ENCODE results near the gene UPK3A.
A peak's percentile ranks its signal among the peaks of the same experiment; 100 is the strongest.

The UPK3A gene

GRCh38 chr22:45262195-45262930 is 22.4 kb upstream of the UPK3A start:
- no peaks in the 10 kb centered on the region for H3K36me3 Mint-ChIP-seq (ENCODE audit: low read depth)
- no peak overlapping the region for H3K27ac Mint-ChIP-seq
- H3K9me3 Mint-ChIP-seq, result peaks cover 6% of the 10 kb centered on the region
- TF ChIP-seq CTCF (IDR thresholded peaks at IDR 0.05), result no peak
- peaks cover 14% of the 10 kb centered on the region for H3K4me1 Mint-ChIP-seq
- H3K27me3 Mint-ChIP-seq (ENCODE audit: low read depth, poor library complexity), result peaks cover 14% of the 10 kb centered on the region
- no peak overlapping the region for H3K4me3 Mint-ChIP-seq
- no peak for DNase-seq

GRCh38 chr22:45262931-45263462 is 21.8 kb upstream of the UPK3A start:
- no peak for DNase-seq
- no peak overlapping the region for H3K27ac Mint-ChIP-seq
- no peak for TF ChIP-seq CTCF (IDR thresholded peaks at IDR 0.05)
- H3K4me3 Mint-ChIP-seq, result no peak overlapping the region
- no peaks in the 10 kb centered on the region for H3K36me3 Mint-ChIP-seq (ENCODE audit: low read depth)
- peaks cover 14% of the 10 kb centered on the region for H3K27me3 Mint-ChIP-seq (ENCODE audit: low read depth, poor library complexity)
- peaks cover 2% of the 10 kb centered on the region for H3K9me3 Mint-ChIP-seq
- peaks cover 14% of the 10 kb centered on the region for H3K4me1 Mint-ChIP-seq

DNA sequence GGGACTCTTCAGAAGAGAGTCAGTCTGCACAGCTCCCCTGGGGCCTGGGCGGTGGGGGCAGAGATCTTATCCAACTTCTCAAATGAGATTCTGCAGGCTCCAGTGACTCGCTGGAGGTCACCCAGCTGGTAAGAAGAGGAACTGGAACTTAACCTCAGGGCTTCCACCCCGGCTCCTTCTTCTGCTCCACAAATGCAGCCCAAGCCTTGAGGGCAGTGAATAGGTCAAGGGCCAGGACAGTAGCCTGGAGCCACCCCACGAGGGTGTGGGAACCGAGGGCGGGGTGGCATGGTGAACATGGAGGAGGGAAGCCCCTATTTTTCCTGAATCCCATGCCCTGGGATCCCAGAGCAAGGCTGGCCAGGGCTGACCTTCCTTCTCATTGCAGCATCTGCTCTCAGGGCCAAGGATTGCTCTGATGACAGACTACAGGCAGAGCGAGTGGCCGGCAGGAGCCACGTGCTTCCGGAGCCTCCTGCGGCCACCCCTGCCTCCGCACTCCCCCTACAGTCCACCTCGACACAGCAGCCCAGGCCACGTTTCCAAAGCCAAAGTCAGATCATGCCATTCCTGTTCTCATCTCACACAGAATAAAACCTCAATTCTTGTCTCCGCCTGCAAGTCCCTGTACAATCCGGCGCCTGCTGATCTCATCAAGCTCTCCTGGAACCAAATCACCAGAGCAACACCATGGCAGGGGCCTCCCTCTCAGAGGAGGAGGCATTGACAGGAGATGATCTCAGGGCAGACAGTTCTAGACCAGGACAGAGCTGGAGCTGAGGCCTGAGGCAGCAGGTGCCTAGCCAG is 21.1 kb upstream of the UPK3A start:
- peak; percentile 70 for DNase-seq
- Mint-ChIP-seq H3K4me1 (peaks cover 14% of the 10 kb centered on the region), H3K9me3 (no peaks in the 10 kb centered on the region), H3K36me3 (ENCODE audit: low read depth) (no peaks in the 10 kb centered on the region), H3K27me3 (ENCODE audit: low read depth, poor library complexity) (peaks cover 14% of the 10 kb centered on the region), H3K27ac (no peak overlapping the region), H3K4me3 (no peak overlapping the region)
- TF ChIP-seq CTCF (IDR thresholded peaks at IDR 0.05), result peak; percentile 56

DNA sequence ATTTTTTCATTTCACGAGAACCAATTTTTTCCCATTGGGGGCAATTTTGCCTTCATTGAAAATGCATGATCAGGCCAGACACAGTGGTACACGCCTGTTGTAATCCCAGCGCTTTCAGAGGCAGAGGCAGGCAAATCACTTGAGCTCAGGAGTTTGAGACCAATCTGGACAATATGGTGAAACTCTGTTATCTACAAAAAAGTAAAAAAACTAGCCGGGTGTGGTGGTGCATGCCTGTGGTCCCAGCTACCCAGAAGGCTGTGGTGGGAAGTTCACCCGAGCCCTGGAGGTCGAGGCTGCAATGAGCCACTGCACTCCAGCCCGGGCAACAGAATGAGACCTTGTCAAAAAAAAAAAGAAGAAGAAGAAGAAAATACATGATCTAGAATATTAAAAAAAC is 19.2 kb upstream of the UPK3A start:
- no peak for DNase-seq
- Mint-ChIP-seq H3K27ac (no peak overlapping the region), H3K9me3 (no peaks in the 10 kb centered on the region), H3K36me3 (ENCODE audit: low read depth) (no peaks in the 10 kb centered on the region), H3K4me3 (no peak overlapping the region), H3K4me1 (peaks cover 28% of the 10 kb centered on the region), H3K27me3 (ENCODE audit: low read depth, poor library complexity) (peaks cover 25% of the 10 kb centered on the region)
- no peak for TF ChIP-seq CTCF (IDR thresholded peaks at IDR 0.05)

DNA sequence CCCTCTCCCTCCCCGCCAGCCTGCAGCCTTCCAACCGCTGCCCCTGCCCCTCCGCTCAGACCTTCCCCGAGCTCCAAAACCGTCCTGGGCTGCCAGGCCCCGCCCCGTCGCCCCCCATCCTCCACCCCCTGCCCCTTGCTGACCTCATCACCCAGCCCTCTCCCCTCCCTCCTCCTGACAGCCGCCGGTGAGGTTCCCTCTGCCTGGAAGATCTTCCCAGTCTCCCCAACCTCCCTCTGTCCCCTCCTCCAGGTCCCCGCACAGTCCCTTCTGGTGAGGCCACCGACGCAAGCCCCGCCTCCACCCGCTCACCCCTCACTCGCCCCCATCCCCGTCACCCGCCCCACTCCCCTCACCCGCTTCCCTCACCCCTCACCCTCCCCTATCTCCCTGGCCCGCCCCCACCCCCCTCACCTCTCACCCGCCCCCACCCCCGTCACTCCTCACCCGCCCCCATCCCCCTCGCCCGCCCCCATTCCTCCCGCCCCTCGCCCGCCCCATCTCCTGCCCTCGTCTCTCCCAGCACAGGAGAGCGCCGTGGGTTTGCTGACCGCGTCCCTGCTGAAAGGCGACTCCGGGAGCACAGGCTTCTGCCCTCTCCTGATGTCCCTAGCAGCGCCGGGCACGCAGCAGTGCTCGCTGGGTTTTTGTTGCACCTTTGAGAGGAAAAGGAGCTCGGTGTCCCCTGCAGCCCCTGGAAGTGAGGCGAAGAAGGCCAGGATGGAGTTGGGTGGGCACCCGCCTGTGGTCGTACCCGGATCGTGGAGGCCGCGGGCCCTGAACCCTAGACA is 16.4 kb upstream of the UPK3A start:
- peak; percentile 86 for DNase-seq
- Mint-ChIP-seq H3K27me3 (ENCODE audit: low read depth, poor library complexity) (peaks cover 26% of the 10 kb centered on the region), H3K4me1 (peaks cover 34% of the 10 kb centered on the region), H3K9me3 (no peaks in the 10 kb centered on the region), H3K4me3 (peak overlapping the region; percentile 87), H3K36me3 (ENCODE audit: low read depth) (no peaks in the 10 kb centered on the region), H3K27ac (peak overlapping the region; percentile 91)
- no peak for TF ChIP-seq CTCF (IDR thresholded peaks at IDR 0.05)

Measured in nephron progenitor cell (in vitro differentiated cells).